Skeletal muscle tissue (tissue), 4 donors: ENCODE results near the gene YARS1. TPM values are rescaled to one million over a fixed set of nuclear protein-coding genes. Genes with fewer than 3 reads are reported as not detected.
A peak's percentile ranks its signal among the peaks of the same experiment; 100 is the strongest.

ENCODE experiments used
- H3K27ac ChIP-seq: one replicate; pipeline ENCODE4 v1.7.0; 2013; ENCODE audit warnings: mild to moderate bottlenecking, low read depth, low read length, inconsistent platforms
- H3K27me3 ChIP-seq, 3 donors: one replicate each; pipeline ENCODE4 v1.7.0; 2013; ENCODE audit warnings: low read length in 3 of 3; ENCODE audit not compliant: control insufficient read depth in 3 of 3, insufficient read depth in 3 of 3
- H3K36me3 ChIP-seq, 3 donors: one replicate each; pipeline ENCODE4 v1.7.0; 2013; ENCODE audit warnings: low read length in 3 of 3; ENCODE audit not compliant: control insufficient read depth in 3 of 3, insufficient read depth in 3 of 3
- H3K4me1 ChIP-seq, 3 donors: one replicate each; pipeline ENCODE4 v1.7.0; 2013; ENCODE audit warnings: low read length in 3 of 3, mild to moderate bottlenecking in 3 of 3; ENCODE audit not compliant: control insufficient read depth in 3 of 3, insufficient read depth in 3 of 3
- H3K4me3 ChIP-seq, 3 donors: one replicate each; pipeline ENCODE4 v1.7.0; 2013; ENCODE audit warnings: low read length in 3 of 3
- H3K9ac ChIP-seq, 3 donors: one replicate each; pipeline ENCODE4 v1.7.0; 2013; ENCODE audit warnings: low read length in 3 of 3, mild to moderate bottlenecking in 3 of 3, moderate library complexity in 2 of 3, low read depth in 1 of 3
- H3K9me3 ChIP-seq, 3 donors: one replicate each; pipeline ENCODE4 v1.7.0; 2013; ENCODE audit warnings: low read length in 3 of 3; ENCODE audit not compliant: control insufficient read depth in 3 of 3
- total RNA-seq: library from RNA; depleted of rRNA; stranded (reverse); fragments of >200 nt; gene quantifications from one replicate; pipeline ENCODE4 v1.2.3, GENCODE V29; 2014
- donor health status: Osteomylitis.

YARS1 gene
- total RNA-seq, 1 donor from 2014 or later, result 33.9 TPM

DNA sequence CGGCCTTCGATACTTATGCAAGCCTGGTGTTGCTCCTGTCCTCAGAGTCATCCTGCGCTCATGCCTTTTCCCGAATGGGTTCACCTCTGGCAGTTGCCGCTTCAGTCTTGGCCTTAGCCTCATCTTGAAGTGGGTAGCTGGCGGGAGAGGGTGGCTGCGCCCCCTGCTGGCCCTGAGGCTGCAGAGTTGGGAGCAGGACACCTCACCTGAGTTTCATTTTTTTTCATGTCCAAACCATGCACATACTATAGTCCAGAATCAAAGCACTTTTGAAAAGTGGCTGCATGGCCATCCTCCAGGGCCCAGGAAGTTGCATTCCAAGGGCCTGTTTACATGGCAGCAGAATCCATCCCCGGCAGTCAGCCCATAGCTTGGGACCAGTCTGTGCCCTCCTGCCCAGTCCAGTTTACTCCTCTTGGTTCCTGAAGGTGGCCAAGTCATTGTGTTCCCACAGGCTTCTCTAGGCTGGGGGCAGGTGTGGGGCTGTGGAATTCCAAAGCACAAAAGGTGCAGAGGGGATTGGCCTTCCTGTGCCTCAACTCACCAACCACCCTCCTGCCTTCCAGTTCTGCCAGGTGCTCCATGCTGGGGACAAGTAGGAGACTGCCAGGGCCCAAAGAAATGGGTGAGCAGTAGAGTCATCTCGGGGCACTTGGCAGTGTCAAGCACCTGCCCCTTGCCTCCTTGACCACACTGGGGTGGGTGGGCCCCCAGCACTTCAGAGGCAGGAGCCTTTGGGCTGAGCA lies 44.0 kb downstream of the YARS1 start:
- no peak overlapping the region for H3K4me3 ChIP-seq
- H3K27ac ChIP-seq, result no peak overlapping the region
- H3K36me3 ChIP-seq, result peaks cover 12 to 27% (median 24%) of the 10 kb centered on the region in 3 donors
- no peaks in the 10 kb centered on the region for H3K27me3 ChIP-seq
- H3K9ac ChIP-seq, result peak overlapping the region in 2 of 3 donors; percentile 8 to 21
- H3K4me1 ChIP-seq, result peaks cover 5 to 10% (median 6%) of the 10 kb centered on the region in 3 donors
- H3K9me3 ChIP-seq, result no peaks in the 10 kb centered on the region

DNA sequence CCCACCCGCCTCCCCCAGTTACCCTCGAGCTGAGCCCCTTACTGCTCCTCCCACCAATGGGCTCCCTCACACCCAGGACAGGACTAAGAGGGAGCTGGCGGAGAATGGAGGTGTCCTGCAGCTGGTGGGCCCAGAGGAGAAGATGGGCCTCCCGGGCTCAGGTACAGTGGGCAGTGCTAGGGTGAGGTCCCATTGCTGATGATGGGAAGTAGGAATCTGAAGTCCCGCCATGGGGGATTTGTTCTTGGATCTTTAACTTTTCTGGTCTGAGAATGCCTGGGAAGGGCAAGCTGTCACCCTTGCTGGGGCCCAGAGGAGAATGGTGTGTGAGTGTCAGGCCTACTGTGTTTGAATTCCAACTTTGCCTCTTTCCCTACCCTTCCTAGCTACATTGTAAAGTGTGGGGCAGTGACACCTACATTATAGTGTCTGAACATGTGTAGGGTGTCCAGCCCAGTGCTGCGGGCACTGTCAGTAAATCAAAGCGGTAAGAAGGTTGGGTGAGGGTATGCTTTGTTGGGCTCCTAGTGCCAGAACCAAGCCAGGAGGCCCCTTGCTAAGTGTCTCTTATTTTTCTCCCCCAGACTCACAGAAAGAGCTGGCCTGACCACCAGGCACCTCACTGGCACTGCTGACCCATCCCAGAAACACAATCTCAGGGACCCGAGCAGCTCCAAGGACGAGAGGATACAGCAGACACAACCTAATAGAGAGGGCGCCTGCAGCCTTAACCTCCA lies 44.7 kb downstream of the YARS1 start:
- Histone ChIP-seq H3K27ac (no peak overlapping the region), H3K27me3 (no peaks in the 10 kb centered on the region), H3K4me3 (no peak overlapping the region), H3K9me3 (no peaks in the 10 kb centered on the region), H3K36me3 (peaks cover 13 to 21% (median 20%) of the 10 kb centered on the region in 3 donors), H3K4me1 (peaks cover 6 to 11% (median 8%) of the 10 kb centered on the region in 3 donors), H3K9ac (peak overlapping the region in 1 of 3 donors; percentile 21)

DNA sequence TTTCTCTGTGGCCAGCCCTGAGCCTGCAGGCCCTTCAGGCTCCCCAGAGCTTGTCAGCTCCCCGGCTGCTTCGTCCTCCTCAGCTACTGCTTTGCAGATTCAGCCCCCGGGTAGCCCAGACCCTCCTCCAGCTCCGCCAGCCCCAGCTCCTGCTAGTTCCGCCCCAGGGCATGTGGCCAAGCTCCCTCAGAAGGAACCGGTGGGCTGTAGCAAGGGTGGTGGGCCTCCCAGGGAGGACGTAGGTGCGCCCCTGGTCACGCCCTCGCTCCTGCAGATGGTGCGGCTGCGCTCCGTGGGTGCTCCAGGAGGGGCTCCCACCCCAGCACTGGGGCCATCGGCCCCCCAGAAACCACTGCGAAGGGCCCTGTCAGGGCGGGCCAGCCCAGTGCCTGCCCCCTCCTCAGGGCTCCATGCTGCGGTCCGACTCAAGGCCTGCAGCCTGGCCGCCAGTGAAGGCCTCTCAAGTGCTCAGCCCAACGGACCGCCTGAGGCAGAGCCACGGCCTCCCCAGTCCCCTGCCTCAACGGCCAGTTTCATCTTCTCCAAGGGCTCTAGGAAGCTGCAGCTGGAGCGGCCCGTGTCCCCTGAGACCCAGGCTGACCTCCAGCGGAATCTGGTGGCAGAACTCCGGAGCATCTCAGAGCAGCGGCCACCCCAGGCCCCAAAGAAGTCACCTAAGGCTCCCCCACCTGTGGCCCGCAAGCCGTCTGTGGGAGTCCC lies 45.4 kb downstream of the YARS1 start:
- no peak overlapping the region for H3K27ac ChIP-seq
- H3K4me1 ChIP-seq, result peaks cover 6 to 14% (median 11%) of the 10 kb centered on the region in 3 donors
- no peaks in the 10 kb centered on the region for H3K9me3 ChIP-seq
- H3K4me3 ChIP-seq, result no peak overlapping the region
- H3K36me3 ChIP-seq, result peaks cover 13 to 21% (median 20%) of the 10 kb centered on the region in 3 donors
- H3K27me3 ChIP-seq, result no peaks in the 10 kb centered on the region
- H3K9ac ChIP-seq, result no peak overlapping the region

DNA sequence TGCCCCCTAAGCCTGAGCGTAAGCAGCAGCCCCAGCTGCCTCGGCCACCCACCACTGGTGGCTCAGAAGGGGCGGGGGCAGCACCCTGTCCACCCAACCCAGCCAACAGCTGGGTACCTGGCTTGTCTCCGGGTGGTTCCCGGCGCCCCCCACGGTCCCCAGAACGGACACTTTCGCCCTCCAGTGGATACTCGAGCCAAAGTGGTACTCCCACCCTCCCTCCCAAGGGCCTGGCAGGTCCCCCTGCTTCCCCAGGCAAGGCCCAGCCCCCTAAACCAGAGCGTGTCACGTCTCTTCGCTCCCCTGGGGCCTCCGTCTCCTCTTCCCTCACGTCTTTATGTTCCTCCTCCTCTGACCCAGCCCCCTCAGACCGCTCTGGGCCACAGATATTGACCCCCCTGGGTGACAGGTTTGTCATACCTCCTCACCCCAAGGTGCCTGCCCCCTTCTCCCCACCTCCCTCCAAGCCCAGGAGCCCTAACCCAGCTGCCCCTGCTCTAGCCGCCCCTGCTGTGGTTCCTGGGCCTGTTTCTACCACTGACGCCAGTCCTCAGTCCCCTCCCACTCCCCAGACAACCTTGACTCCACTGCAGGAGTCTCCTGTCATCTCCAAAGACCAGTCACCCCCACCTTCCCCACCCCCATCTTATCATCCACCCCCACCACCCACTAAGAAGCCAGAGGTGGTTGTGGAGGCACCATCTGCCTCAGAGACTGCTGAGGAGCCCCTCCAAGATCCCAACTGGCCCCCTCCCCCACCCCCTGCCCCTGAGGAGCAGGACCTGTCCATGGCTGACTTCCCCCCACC lies 46.2 kb downstream of the YARS1 start:
- Histone ChIP-seq H3K4me1 (peaks cover 6 to 14% (median 11%) of the 10 kb centered on the region in 3 donors), H3K27me3 (no peaks in the 10 kb centered on the region), H3K36me3 (peaks cover 13 to 21% (median 19%) of the 10 kb centered on the region in 3 donors), H3K27ac (no peak overlapping the region), H3K4me3 (no peak overlapping the region), H3K9ac (no peak overlapping the region), H3K9me3 (no peaks in the 10 kb centered on the region)

DNA sequence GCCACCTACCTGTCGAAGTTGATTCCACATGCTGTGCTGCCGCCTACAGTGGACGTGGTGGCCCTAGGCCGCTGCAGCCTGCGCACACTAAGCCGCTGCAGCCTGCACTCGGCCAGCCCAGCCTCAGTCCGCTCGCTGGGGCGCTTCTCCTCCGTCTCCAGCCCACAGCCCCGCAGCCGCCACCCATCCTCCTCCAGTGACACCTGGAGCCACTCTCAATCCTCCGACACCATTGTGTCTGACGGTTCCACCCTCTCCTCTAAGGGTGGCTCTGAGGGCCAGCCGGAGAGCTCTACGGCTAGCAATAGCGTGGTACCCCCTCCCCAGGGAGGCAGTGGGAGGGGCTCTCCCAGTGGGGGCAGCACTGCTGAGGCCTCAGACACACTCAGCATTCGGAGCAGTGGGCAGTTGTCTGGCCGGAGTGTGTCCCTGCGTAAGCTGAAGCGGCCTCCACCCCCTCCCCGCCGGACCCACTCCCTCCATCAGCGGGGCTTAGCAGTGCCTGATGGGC lies 46.9 kb downstream of the YARS1 start:
- H3K9me3 ChIP-seq, result no peaks in the 10 kb centered on the region
- no peak overlapping the region for H3K4me3 ChIP-seq
- peaks cover 9 to 15% (median 14%) of the 10 kb centered on the region in 3 donors for H3K36me3 ChIP-seq
- no peak overlapping the region for H3K9ac ChIP-seq
- H3K27me3 ChIP-seq, result no peaks in the 10 kb centered on the region
- H3K27ac ChIP-seq, result no peak overlapping the region
- peaks cover 6 to 14% (median 11%) of the 10 kb centered on the region in 3 donors for H3K4me1 ChIP-seq

DNA sequence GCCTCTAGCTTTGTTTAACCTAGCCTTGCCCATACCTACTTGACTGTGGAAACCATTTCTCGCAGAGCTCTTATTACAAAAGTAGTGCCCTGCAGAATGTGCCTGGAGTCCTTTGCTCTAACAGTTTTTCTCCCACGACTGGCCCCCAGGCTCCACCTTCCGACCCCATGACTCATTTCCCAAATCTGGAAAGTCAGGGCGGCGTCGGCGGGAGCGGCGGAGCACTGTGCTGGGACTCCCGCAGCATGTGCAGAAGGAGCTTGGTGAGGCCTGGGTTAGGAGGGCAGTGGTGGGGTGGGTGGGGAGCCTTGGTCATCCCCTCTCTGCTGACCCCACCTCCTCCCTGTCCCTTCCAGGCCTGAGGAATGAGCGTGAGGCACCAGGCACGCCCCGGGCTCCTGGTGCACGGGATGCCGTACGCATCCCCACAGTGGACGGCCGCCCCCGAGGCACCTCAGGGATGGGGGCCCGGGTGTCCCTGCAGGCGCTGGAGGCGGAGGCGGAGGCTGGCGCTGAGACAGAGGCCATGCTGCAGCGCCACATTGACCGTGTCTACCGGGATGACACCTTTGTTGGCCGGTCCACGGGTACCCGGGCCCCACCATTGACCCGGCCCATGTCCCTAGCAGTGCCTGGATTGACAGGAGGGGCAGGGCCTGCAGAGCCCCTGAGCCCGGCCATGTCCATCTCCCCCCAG lies 47.5 kb downstream of the YARS1 start:
- H3K4me1 ChIP-seq, result peaks cover 6 to 14% (median 11%) of the 10 kb centered on the region in 3 donors

DNA sequence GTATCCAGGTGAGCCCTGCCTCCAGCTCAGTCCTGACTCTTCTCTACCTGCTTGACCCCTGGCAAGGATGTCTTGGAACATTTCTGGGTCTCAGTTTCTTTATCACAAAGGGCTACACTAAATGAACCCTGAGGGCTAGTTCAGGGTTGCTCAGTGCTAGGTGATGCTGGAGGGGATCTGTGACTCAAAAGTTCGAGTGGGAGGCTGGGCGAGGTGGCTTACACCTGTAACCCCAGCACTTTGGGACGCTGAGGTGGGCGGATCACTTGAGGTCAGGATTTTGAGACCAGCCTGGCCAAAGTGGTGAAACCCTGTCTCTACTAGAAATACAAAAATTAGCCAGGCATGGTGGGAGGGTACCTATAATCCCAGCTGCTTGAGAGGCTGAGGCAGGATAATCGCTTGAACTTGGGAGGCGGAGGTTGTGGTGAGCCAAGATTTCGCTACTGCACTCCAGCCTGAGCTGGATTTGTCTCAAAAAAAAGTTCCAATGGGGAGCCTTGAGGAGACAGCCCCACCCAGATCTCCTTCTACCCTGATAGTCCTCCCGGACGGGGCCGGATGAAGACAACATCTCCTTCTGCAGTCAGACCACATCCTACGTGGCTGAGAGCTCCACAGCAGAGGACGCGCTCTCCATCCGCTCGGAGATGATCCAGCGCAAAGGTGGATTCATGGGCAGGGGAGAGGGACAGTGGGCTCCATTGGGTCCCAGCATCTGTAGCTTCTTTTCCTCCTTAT lies 48.9 kb downstream of the YARS1 start:
- no peak overlapping the region for H3K4me3 ChIP-seq
- peaks cover 0 to 6% (median 3%) of the 10 kb centered on the region in 3 donors for H3K36me3 ChIP-seq
- H3K4me1 ChIP-seq, result peaks cover 6 to 11% (median 10%) of the 10 kb centered on the region in 3 donors
- no peaks in the 10 kb centered on the region for H3K27me3 ChIP-seq
- no peaks in the 10 kb centered on the region for H3K9me3 ChIP-seq
- H3K27ac ChIP-seq, result no peak overlapping the region
- no peak overlapping the region for H3K9ac ChIP-seq

More for the DNA sequence above, 47.5 kb downstream of the YARS1 start:
- Histone ChIP-seq H3K4me3 (no peak overlapping the region), H3K36me3 (peaks cover 3 to 10% (median 9%) of the 10 kb centered on the region in 3 donors), H3K9ac (no peak overlapping the region), H3K27ac (no peak overlapping the region), H3K9me3 (no peaks in the 10 kb centered on the region), H3K27me3 (no peaks in the 10 kb centered on the region)

DNA sequence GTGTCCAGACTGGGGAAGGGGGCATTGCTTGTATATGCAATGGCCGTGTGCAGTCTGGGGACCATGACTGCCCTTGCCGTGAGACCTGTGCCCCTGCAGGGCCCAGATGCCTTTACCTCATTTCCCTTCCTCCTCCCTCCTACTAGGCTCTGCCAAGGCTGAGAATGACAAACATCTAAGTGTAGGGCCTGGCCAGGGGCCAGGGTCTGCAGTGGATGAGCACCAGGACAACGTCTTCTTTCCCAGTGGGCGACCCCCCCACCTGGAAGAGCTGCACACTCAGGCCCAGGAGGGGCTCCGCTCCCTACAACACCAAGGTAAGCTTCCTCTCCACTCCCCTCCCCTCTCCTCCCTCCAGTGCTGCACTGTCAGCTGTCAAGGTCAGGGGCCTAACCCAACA lies 49.5 kb downstream of the YARS1 start:
- Histone ChIP-seq H3K36me3 (peaks cover 0 to 6% (median 3%) of the 10 kb centered on the region in 3 donors), H3K27ac (no peak overlapping the region), H3K27me3 (no peaks in the 10 kb centered on the region), H3K9ac (no peak overlapping the region), H3K4me1 (peaks cover 3 to 8% (median 5%) of the 10 kb centered on the region in 3 donors), H3K4me3 (no peak overlapping the region), H3K9me3 (no peaks in the 10 kb centered on the region)
